Fibroblast of skin of right quadriceps (primary cell): Measurements from ENCODE around the gene GSX1.

ENCODE experiments used
- DNase-seq: peaks from one replicate; pipeline ENCODE4 v3.0.0-alpha.2; 2013

Gene GSX1

GRCh38 chr13:27835799-27836198 is 43.5 kb downstream of the GSX1 start:
- DNase-seq, result no peak

DNA sequence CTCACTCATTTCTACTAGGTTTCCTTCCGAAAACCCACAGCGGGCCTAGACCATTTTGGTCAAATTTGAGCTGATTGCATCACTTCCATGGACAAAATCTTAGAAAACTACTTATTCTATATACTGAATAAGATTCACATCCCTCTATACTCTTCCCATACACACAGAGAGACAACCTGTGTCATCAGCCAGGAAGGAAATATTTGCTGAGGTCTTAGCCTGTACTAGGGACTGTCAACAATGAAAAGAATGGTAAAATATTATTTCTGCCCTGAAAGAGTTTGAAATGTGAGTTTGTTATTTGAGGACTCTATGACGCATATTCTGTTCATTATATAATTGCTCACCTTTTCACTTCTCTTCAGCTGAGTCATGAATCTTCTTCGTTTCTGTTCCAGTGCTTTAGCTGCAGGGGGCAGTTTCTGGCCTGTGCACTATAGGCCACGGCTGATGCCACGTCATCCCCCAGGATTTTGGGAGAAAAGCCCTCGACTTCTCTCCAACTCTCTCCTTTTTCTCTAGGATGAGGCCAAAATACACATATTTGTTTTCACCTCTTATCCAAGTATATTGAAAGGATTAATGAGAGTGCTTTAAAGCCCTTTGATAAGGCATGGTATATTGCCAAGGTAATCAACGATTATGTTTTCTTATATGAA is 47.7 kb downstream of the GSX1 start:
- no peak for DNase-seq

DNA sequence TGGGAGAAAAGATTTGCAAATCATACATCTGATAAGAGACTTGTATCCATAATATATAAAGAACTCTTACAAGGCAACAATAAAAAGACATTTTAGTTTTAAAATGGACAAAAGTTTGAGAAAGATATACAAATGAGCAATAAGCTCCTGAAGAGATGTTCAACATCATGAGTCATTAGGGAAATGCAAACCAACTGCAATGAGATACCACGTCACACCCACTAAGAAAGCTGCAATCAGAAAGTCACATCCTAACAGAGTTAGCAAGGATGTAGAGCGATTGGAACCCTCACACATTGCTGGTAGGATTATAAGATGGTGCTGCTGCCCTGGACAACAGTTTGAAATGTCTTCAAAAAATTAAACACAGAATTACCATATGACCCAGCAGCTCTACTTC is 50.3 kb downstream of the GSX1 start:
- no peak for DNase-seq
